NCI-H2171 (cell line): ENCODE measurements around the gene UNC119.

Source experiments
- DNase-seq: peaks from one replicate; lab custom pipeline; 2025; lab: John Stamatoyannopoulos, UW

The UNC119 gene

DNA sequence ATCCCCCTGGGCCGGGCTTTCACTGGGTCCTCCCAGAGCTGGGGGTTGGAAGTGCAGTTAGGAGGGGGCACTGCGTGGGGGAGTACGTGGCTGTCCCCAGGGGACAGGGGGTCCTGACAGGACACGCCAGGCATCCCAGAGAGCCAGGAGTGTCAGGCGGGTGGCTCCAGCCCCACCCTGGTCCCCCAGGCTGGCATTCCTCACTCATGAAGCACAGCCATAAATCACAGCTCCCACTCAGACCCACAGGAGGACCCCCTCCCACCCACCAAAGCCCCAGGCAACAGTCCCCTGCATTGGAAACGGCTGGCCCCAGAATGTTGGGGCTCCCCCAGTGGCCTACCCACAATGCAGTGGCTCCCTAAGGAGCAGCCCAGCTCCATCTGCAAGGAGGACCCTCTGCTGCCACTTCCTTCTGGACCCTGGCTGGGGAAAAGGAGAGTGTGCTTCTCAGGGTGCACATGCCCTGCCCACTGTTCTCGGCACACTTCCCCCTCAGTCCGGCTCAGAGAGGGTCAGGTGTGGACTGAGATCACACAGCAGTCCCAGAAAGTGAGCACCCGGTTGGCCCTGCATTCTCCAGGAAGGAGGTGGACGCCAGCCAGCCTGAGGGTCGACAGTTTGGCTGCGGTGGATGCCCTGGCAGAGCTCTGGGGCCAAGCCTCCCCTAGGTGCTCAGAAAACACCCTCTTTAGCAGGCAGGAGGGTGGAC lies 53.6 kb downstream of the UNC119 start:
- DNase-seq = no peak

DNA sequence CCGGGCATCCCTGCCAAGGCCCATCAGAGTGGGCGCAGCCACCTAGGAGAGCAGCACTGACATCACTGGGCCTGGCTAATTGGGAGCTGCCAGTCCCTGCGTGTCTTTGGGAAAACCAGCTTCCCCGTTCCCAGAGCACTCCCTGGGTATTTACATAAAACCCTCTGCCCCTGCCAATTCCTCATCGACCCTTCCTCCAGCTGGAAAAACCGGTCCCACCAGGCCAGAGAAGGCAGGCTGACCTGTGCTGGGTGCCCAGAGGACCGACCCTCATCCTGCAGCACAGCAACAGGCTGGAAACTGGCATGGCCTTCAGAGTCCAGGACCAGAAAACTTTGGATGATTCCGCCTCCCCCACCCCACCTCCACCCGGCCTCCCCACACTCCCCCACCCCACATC lies 54.5 kb downstream of the UNC119 start:
- no peak for DNase-seq
